Stimulated activated CD4-positive, alpha-beta T cell treated with anti-CD3 and anti-CD28 coated beads, Interleukin-1b, Interleukin-23, amount 100 ng/mL, for 1 hour (primary cell): Measurements from ENCODE around the gene MAFB.
"Not testable (repeated sequence)": the region's sequence is repeated elsewhere in the genome, so short reads cannot be mapped to it uniquely, and the experiment has no call there.

Source experiments
- DNase-seq, 2 donors: peaks; one replicate each; pipeline ENCODE4 v3.0.0-alpha.2; 2020; ENCODE audit warnings: low read depth in 2 of 2

Gene MAFB

DNA sequence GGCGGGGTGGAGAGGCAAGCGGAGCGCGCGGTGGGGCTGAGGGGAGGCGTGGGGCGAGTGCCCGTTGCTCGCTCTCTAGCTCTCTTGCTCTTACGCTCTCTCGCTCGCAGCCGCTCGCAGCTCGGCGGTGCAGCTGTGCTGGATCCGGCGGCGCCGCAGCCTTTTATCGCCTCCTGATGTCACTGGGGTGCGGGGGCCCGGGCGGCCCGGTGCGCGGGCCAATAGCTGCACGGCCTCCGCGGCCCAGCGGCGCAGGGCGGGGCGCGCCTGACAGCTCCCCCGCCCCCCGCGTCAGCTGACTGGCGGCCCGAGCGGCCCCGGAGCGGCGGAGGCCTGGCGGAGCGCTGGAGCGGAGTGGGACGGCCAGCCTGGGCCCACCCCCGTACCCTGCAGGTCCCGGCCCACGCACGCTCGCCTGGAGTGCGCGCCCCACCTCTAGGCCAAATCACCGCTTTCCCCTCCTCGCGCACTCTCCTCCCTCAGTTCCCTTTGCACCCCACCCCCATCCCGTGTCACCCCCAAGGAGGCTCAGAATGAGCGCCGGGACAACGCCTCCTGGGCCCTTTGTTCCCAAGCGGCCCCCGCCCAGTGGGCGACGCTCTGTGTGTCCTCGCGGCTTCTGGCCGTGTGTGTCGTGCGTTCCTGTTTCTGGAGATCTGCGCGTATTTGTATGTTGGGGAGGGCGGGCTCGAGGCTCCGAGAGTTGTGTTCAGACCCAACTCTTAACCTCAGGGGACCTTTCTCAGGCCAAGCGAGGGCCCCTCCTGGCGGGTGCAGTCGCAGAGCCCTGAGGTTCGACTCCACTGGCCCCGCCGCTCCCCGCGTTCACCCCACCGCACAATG lies at the start of gene MAFB:
TSS of gene MAFB (minus strand) at position 137 of the 843 bp plus-strand sequence. CDS start 386 bp downstream, outside the sequence.
- DNase-seq, result no peak

DNA sequence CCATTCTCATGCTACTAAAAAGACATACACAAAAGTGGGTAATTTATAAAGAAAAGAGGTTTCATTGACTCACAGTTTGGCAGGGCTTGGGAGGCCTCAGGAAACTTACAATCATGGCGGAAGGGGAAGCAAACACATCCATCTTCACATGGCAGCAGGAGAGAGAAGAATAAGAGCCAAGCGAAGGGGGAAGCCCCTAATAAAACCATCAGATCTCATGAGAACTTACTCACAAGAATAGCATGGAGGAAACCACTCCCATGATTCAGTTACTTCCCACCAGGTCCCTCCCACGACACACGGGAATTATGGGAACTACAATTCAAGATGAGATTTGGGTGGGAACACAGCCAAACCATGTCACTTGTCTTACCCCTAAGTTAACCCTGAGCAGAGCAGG lies 47.4 kb upstream of the MAFB start:
- not testable (repeated sequence) for DNase-seq

GRCh38 chr20:40728996-40729395 lies 40.0 kb upstream of the MAFB start:
- no peak for DNase-seq

- DNase-seq, result no peak
Observed at GRCh38 chr20:40728470-40728869, 39.4 kb upstream of the MAFB start.

DNA sequence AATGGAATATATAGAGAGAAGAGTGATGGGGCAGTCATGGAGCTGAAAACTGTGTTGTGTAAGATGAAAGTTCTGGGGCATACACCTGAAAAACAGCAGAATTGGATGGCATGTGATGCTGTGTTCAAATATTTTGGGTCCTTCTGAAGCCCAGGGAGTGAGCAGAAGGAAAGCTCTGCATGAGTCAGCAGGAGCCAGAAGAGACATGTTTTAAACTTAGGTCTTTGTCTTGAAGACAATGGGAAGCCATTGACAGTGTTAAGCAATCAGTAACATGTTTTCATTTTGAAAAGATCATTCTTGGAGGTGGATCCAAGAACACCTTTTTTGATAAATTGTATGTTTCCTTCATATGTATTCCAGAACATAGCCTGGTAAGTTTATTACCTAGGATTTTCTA lies 38.9 kb upstream of the MAFB start:
- no peak for DNase-seq

GRCh38 chr20:40726776-40727175 lies 37.7 kb upstream of the MAFB start:
- no peak for DNase-seq

- DNase-seq, result no peak
Observed at GRCh38 chr20:40724566-40724965, 35.5 kb upstream of the MAFB start.

GRCh38 chr20:40720826-40721225 lies 31.8 kb upstream of the MAFB start:
- DNase-seq, result no peak

- DNase-seq, result no peak
Observed at GRCh38 chr20:40720099-40720498, 31.1 kb upstream of the MAFB start.

GRCh38 chr20:40718982-40719729 lies 30.1 kb upstream of the MAFB start:
- DNase-seq, result no peak

- no peak for DNase-seq
Observed at GRCh38 chr20:40718214-40718977, 29.4 kb upstream of the MAFB start.

DNA sequence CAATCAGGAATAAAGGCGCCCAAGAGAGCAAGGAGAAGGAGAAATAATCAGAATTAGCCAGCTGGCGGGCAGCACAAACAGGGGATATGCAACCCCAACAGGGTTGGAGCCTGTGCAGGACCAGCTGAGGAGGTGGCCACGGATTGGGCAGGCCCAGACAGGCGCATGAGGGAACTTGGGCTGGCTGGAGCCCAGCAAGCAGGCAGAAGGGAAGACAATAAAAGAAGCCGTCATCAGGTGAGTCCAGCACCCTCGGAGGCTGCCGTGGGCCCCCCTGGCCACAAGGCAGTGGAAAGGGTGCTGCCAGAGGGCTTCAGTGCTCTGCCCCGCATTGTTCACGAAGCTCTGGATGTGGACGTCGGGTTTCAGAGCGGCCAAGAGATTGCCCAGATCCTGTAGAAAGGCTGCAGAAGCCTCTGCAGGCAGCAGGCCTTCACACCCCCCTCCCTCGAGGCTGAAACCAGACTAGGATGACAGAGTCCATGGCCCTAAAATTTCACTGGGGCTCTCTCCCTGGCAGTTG lies 28.4 kb upstream of the MAFB start:
- DNase-seq, result no peak

DNA sequence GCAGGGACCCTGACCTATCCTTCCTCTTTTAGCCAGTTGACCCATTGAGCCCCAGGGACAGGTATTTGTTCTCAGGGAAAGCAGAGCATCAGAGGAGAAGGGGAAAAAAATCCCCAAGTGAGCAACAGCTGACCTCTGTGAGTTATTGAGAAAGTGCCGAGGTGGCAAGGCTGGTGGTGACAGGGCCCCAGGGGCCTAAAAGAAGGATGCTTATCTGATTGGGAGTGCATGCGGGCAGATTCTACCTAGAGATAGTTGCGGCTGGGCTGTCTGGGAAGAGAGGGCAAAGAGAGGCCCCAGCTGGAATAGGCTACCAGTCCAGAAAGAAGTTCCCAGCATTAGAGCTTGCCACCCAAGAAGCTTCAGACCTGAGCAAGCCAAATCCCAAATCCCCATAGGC lies 26.5 kb upstream of the MAFB start:
- DNase-seq, result no peak

DNA sequence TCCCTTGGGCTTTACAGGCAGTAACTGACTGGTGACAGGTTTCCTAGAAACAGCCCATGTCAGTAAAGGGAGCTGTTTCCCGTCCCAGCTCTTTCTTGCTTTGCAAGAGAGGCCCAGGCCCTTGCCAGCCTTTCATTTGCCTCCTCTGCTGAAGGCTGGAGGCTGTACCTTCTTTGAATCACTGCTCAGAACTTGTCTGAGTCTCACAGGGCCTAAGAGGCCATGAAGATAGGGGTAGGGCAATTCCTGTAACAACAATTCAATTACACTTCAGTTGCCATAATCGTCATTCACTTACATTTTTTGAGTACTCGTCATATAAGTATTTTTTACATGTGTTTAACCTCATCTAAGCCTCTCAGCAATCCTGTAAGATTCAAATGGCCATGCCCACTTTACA lies 25.9 kb upstream of the MAFB start:
- no peak for DNase-seq

- no peak for DNase-seq
Observed at GRCh38 chr20:40714109-40714508, 25.1 kb upstream of the MAFB start.

DNA sequence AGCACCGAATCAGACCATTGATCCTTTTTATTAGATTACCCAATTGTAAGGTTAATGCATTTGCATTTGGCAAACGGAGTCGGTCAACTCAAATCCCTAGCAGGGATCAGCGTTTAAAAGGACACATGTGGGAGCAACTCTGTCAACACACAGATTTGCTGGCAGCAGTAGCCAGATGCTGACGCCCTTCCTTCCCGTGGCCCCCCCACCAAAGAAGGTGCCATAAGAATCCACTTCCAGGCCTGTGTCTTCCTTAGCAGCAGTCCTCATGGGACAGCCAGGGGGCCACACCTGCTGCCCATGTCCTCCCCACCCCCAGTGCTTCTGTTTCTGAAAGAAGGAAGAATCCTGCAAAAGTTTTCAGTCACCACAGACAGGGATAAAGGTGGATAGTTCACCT lies 24.5 kb upstream of the MAFB start:
- DNase-seq, result no peak

GRCh38 chr20:40711079-40711478 lies 22.0 kb upstream of the MAFB start:
- no peak for DNase-seq

DNA sequence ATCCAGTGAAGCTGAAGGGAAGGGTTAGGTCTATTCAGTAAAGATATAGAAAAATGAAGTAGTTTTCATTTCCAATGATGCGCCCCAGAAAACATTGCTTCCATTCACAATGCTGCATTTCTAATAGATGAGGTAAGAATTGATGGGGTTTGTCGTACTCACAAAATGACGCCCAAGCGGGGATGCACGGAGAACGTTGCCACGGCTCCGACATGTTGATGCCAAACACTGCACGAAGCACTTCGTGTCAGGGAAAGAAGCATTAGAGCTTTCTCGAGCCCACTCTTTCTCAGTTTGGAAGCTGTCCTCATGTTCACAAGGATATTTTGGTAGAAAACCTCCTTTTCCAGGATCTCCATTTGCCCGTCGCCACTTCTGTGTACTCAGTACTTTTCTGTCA lies 21.6 kb upstream of the MAFB start:
- DNase-seq, result no peak

GRCh38 chr20:40706977-40707582 lies 18.0 kb upstream of the MAFB start:
- DNase-seq, result no peak

DNA sequence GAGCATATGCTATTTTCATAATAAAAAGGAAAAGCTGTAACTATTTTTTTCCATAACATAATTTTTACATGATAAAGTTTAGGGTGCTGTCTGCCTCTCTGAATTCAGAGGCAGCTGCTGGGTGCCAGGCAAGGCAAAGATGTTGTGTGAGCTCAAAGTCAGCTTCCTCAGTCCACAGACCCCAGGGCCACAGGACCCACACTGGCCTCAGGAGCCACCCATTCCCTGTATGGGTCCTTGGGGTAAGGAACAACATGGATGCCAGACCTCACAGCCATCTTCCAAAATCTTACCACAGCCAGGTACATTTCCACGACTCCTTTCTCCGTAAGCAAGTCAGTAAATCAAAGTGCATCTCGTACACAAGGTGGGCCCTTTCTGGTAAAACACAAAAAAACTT lies 16.4 kb upstream of the MAFB start:
- no peak for DNase-seq

- DNase-seq, result no peak
Observed at GRCh38 chr20:40704828-40705227, 15.8 kb upstream of the MAFB start.
